GM10248 (cell line): ENCODE data around the gene TMEM273.
A peak's percentile ranks its signal among the peaks of the same experiment; 100 is the strongest.

ENCODE experiments used
- CTCF ChIA-PET: fragments of 300-600 bp; sonication (Branson Sonifier 250); formaldehyde crosslinking; extraction: SDS; loops from one replicate; lab custom pipeline; 2021; ENCODE audit warnings: antibody characterized with exemption; lab: Yijun Ruan, JAX
- POLR2A ChIA-PET: fragments of 350-650 bp; sonication (Branson Sonifier 250); formaldehyde crosslinking; extraction: SDS; loops from one replicate; lab custom pipeline; 2020; ENCODE audit warnings: antibody characterized with exemption; lab: Yijun Ruan, JAX
- DNase-seq: peaks from one replicate; pipeline ENCODE4 v3.0.0; 2012; ENCODE audit errors: extremely low spot score
- CTCF ChIP-seq: IDR thresholded peaks from 2 replicates; pipeline ENCODE4 v1.5.1; 2012; ENCODE audit warnings: mild to moderate bottlenecking, low read depth; ENCODE audit errors: extremely low read depth, missing control alignments, control extremely low read depth

Gene TMEM273

GRCh38 chr10:49167425-49168170 is 20.6 kb downstream of the TMEM273 start:
- no peak for TF ChIP-seq CTCF
- DNase-seq, result no peak
- ChIA-PET CTCF (interaction anchor here (0.9 to 2.2 kb wide), 4 partner anchors 11 to 511 kb away, joined by 3 to 9 read pairs (median 6); no protein-coding TSS in a partner anchor), POLR2A (no interaction called here)

GRCh38 chr10:49166484-49167400 is 21.4 kb downstream of the TMEM273 start:
- DNase-seq, result no peak
- CTCF ChIA-PET, result interaction anchor here (0.9 to 2.2 kb wide), 4 partner anchors 10 to 510 kb away, joined by 3 to 9 read pairs (median 6); no protein-coding TSS in a partner anchor
- no peak for TF ChIP-seq CTCF
- POLR2A ChIA-PET, result no interaction called here

GRCh38 chr10:49165821-49166483 is 22.2 kb downstream of the TMEM273 start:
- ChIA-PET CTCF (interaction anchor here (2.9 kb wide), 1 partner anchor 8 kb away, joined by 28 read pairs; no protein-coding TSS in a partner anchor), POLR2A (no interaction called here)
- no peak for TF ChIP-seq CTCF
- DNase-seq, result no peak

GRCh38 chr10:49165259-49165658 is 22.9 kb downstream of the TMEM273 start:
- no peak for DNase-seq
- POLR2A ChIA-PET, result no interaction called here
- CTCF ChIA-PET, result interaction anchor here (1.3 to 2.9 kb wide), 7 partner anchors 9 to 508 kb away, joined by 4 to 28 read pairs (median 9); partner anchors contain the start of gene FAM170B
- TF ChIP-seq CTCF, result no peak

GRCh38 chr10:49164559-49165188 is 23.5 kb downstream of the TMEM273 start:
- peak; percentile 65 for TF ChIP-seq CTCF
- CTCF ChIA-PET, result interaction anchor here (0.7 to 2.9 kb wide), 15 partner anchors 9 to 507 kb away, joined by 3 to 28 read pairs (median 4); partner anchors contain the start of gene FAM170B
- POLR2A ChIA-PET, result no interaction called here
- DNase-seq, result peak; percentile 58
